ENCODE data around the gene KIAA1671.
A peak's percentile ranks its signal among the peaks of the same experiment; 100 is the strongest.
"Not testable (repeated sequence)": the region's sequence is repeated elsewhere in the genome, so short reads cannot be mapped to it uniquely, and the experiment has no call there.

The KIAA1671 gene

DNA sequence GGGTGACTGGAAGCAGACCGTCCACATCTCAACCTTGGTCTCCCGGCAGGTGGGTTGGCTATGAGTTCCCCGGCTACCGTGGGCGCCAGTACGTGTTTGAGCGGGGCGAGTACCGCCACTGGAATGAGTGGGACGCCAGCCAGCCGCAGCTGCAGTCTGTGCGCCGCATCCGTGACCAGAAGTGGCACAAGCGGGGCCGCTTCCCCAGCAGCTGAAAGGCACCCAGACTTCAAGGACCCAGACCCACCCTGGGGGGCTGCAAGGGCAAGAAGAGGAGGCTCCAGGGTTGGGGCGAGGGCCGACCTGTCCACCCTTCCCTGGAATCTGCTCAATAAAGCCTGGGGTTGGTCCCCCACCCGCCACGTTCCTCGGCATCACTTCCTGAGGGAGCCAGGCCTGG lies 254.5 kb downstream of the KIAA1671 start:
- no peak for DNase-seq

DNA sequence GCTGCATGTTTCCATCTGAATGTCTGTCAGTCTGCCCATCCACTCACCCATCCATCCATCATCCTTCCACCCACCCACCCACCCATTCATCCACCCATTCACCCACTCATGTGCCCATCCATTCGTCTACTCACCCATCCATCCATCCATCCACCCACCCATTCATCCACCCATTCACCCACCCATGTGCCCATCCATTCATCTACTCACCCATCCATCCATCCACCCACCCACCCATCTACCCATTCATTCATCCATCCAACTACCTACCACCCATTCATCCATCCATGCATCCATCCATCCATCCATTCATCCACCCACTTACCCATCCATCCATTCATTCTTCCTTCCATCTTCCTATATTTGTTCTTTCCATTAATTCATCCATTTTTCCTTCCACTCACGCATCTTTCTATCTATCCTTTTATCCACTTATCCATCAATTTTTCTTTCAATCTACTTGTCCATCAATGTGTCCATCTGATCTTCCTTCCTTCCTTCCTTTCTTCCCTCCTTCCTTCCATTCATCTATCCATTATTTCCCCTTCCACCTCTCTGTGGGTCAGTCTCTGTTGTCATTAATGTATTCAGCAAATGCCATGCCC lies 255.1 kb downstream of the KIAA1671 start:
- no peak for DNase-seq

DNA sequence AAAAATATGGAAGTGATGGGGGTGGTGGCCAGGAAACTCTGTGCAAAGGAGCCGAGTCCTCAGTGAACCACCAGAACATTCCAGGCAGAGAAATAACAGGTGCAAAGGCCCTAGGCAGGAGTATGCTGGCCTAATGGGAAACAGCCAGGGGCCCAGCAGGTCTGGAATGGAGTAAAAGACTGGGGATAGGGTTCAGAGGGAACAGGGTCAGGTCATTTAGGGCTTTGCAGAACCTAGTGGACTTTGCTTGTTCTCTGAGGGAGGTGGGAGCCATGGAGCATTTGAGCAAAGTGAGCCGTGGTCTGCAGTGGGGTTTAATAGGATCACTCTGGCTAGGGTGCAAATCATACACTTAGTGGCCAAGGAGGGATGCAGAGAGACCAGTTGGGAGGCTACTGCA lies 255.8 kb downstream of the KIAA1671 start:
- DNase-seq = no peak

DNA sequence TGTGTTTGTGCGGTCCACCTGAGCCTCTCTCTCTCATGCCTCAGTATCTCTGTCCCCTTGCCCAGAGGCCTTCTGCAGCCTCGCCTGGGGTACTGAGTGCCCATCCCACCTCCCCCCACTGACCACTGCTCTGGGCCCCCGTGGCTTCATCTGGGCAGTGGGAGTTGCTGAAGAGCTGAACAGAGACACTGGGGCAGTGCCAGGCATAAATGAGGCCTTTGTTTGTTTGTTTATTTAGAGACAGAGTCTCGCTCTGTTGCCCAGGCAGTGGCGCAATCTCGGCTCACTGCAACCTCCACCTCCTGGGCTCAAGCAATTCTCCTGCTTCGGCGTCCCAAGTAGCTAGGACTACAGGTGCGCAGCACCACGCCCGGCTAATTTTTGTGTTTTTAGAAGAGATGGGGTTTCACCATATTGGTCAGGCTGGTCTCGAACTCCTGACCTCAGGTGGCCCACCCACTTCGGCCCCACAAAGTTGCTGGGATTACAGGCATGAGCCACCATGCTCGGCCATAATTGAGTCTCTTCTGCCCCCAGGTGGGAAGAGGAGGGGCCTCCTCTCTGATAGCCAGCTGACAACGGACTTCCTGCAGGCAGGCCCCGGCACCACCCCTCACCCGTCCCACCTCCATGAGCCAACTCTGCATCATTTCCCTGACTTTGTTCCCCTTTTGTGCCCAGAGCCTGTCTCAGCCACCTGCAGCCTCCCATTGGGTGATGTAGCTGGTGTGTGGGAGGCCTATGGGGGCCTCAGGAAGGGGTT lies 256.4 kb downstream of the KIAA1671 start:
- DNase-seq = no peak

DNA sequence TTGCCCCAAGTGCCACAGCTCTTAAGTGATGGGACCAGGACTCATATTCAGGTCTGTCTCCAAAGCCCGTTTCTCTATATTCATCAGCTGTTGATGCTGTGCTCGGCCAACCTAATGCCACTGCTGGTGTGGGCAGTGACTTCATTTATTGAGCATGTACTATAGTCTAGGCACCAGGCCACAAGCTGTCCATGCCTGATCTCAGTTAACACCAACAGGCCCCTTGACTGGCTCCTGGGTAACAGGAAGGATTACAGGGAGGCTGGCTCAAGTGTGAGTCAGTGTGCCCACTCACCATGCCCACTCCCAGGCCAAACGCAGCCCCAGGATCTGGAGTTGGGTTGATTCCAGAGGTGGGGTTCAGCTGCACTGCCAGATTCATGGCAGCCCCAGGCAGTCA lies 258.3 kb downstream of the KIAA1671 start:
- DNase-seq = no peak

DNA sequence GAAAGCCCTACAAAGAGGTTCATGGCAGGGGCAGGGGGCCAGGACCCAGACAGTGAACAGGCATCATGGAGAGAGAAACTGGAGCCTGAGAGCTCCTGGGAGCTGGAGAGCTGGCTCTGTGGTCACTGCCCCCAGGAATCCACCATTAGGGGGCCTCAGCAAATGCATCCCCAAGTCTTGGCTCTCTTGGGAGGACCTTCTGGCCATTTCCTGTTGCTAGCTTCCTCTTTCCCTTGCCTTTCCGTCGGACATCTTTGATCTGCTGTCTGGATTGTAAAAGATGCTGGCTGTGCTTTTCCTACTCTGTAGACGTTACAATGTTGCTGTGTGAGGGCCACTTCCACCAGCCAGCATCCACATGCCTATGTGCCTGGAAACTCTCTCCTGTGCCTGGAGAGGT lies 259.8 kb downstream of the KIAA1671 start:
- DNase-seq = no peak

DNA sequence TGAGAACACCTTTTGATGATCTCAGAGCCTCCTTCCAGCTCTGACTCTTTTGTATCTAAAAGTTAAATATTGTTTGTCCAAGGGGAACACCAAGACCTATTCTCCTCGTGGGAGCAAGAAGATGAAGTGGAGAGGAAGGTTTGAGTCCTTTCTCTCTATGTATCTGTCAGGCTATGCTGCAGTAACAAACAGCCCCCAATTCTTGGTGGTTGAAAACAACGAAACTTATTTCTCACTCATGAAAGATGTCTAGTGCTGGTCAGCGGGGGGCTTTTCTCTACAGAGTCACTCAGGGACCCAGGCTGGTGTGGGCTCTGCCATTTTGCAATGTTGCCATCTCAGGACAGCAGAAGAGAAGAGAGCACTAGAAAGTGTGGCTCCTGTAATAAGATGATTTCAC lies 260.7 kb downstream of the KIAA1671 start:
- DNase-seq = no peak

DNA sequence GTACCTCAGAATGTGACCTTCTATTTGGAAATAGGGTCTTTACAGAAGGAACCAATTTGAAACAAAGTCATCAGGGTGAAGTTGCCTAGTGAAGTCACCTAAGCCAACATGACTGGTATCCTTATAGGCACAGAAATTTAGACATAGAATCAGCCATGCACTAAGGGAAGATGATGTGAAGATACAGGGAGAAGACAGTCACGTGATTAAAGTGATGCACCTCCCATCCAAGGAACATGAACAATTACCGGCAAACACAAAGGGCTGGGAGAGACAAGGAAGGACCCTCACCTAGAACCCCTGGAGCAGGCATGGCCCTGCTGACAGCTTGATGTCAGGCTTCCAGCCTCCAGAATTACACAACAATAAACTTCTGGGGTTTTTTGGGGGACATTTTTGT lies 263.7 kb downstream of the KIAA1671 start:
- DNase-seq = no peak

DNA sequence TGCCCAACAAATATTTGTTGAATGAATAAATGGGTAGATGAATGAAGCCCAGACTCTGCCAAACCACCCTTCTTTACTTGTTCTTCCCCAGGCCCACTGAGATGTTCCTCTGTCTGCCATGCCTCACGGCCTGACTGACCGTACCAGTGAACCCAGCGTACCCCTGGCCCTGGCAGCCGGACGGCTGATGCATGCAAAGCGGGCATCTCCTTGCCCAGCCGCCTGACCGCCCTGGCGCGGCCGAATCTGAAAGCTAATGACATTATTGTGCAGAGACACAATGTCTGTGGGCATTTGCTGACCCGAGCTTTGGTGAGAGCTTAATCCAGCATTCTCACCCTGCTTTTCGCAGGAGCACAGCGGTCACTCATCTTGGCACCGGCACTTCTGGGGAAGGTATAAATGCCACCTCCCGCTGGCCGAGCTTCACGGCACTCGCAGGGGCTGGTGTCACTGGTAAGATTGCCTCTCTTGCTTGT lies 266.7 kb downstream of the KIAA1671 start, which contains the start of gene CRYBB2:
CRYBB2 (plus strand) TSS at position 429 of the 479 bp plus-strand sequence. CDS start 1,791 bp downstream, outside the sequence.
- DNase-seq = no peak

DNA sequence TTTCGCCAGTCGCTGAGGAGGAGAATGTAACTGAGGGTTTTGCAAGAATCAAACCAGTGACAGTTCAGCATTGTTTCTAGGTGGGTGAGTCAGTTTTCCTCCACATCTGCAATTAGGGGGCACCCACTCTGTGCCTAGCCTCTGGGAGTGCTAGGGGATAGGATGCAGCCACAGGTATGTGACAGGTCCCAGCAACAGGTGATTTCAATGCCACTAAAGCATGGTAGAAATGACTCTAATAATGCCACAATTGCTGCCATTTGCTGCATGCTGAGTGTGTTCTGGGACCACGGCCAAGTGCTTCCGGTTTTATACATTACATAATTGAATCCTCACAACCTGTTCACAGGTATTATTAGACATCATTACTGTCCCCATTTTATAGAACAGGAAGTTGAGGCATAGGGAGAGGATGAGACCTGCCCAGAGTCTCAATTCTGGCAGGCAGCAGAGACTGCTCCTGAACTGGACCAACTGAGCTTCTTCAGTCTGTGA lies 267.5 kb downstream of the KIAA1671 start:
- DNase-seq = no peak

DNA sequence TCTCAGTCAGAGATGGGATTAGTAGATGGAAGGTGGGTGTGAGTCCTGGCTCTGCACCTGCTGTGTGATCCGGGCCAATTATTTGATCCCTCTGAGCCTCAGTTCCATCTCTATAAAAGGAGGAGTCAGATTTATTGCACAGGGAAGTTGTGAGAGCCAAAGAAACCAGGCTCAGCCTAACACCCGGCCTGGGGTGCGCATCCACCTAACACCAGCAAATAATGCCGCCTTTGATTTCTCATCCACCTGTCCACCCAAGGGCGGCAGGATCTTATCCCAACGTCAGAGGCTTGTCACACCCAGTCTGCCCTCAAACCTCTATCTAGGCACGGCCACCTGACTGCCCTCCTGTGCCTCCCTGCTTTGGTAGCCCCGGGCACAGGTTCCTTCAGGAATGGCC lies 269.3 kb downstream of the KIAA1671 start:
- no peak for DNase-seq

DNA sequence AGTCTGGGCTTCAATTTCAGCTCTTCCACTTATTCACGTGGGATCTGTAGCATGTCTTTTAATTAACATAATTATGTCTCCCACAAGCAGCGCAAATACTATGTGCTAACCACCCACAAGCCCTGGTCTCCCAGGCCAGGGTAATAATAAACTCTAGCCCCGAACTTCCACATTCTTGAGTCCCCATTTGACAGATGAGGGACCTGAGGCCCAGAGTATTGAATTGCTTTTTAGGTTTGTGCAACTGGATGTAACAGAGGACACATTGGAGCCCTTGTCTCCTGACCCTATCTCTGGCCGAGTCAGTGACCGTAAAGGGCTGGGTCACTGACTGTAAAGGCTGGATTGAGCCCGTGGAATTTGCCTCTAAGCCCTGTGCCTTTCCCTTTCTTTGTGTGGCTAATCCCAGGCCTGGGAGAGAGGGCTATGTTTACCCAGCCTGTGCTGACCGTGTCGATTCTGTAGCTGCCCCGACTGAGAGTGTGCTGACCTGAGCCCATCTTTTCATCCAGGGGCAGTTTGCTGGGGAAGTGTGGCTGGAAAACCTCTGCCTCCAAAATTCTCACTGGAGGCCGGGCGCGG lies 270.8 kb downstream of the KIAA1671 start:
- DNase-seq = no peak

DNA sequence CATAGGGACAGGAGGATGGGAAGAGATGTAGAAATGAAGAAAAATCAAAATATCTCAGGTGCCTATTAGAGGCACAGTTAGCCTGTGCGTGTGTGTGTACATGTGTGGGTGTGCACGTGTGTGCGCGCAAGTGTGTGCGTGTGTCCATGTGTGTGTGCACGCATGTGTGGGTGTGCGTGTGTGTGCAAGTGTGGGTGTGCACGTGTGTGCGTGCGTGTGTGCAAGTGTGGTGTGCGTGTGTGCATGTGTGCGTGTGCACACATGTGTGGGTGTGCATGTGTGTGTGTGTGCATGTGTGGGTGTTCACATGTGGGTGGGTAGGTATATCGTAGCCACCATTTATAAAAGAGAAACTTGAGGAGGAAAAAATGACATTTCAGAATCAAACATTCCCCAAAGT lies 276.3 kb downstream of the KIAA1671 start:
- DNase-seq = no peak

DNA sequence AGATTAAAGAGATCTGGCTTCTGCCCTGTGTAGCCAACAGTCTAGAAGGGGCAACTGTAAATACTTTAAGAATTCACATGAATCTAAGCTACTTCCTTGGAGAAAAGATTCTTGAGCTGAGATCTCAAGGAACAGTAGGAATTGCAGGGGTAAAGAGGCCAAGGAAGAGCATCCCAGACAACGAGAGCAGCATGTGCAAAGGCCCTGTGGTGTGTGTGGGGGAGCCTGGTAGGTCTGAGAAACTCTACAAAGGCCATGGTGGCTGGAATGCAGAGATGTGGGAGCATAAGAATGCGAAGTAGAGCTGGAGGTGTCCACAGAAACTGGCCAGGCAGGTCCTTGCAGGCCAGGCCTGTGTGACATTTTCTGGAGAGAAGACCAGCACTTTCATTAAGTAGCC lies 278.2 kb downstream of the KIAA1671 start:
- DNase-seq = not testable (repeated sequence)

DNA sequence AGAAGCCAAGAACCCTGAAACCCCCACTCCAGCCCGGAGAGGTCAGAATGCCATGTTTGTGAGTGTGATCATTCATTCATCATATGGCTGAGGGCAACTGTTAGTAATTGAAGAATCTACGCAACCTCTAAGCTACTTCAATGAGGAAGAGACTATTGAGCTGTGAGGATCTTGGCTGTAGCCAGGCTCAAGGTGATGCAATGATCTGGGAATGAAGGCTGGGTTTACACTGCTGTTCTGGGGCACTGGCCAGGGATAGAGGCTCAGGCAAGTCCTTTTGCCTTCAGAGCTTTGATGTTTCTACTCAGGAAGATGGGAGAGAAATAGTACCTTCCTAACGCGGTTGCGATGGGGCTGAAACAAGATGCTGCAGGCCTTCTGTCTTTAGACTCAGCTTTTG lies 279.8 kb downstream of the KIAA1671 start:
- DNase-seq = no peak

DNA sequence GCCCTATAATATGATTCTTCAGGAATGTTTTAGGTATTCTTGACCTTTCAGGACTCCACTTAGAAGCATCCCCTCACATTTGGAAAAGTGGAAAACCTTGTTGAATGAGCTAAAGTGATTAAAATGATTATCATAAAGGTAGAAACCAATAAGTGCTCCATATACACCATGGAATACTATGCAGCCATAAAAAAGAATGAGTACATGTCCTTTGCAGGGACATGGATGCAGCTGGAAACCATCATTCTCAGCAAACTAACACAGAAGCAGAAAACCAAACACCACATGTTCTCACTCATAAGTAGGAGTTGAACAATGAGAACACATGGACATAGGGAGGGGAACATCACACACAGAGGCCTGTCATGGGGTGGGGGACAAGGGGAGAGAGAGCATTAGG lies 281.2 kb downstream of the KIAA1671 start:
- not testable (repeated sequence) for DNase-seq

DNA sequence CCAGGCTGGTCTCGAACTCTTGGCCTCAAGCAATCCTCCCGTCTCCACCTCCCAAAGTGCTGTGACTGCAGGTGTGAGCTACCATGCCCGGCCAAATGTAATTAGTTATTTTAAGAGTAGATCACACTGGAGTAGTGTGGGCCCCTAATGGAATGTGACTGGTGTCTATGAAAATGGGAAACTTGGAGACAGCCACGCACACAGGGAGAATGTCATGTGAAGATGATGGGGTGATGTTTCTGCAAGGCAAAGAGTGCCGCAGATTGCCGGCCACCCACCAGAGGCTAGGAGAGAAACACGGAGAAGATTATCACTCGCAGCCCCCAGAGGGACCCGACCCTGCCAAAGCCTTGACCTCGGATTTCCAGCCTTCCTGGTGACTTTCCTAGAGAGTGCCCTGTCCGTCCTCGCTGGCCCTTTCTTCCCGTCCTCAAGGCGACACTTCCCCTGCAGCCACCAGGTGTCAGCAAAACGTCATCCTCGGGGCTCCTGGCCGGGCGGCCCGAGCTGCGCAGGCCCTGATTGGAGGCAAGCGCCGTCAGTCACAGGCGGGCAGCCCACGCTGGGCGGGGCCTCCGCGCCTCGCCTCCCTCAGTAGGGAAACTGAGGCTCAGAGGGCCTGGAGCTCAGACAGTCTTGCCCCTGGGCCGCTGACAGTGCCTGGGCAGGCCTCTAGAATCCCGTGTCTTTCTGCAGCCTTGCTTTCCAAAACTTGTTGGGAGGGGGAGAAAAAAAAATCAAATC lies 283.2 kb downstream of the KIAA1671 start:
- DNase-seq = peak; percentile 56

DNA sequence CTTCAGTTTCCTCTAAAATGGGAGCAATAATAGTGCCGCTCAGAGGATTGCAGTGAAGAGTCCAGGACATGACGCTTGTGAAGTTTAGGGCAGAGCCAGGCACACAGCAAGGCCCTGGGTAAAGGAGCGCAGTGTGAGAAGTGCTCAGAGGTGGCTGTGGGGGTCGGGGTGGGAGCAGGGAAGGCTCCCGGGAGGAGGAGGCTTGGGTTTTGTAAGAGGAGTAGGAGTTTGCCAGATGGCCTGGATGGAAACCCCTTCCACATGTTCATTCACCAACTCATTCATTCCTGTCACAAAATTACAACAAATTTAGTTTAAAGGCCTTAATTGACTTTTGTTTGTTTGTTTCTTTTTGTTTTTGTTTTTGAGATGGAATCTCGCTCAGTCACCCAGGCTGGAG lies 283.9 kb downstream of the KIAA1671 start:
- DNase-seq = no peak

DNA sequence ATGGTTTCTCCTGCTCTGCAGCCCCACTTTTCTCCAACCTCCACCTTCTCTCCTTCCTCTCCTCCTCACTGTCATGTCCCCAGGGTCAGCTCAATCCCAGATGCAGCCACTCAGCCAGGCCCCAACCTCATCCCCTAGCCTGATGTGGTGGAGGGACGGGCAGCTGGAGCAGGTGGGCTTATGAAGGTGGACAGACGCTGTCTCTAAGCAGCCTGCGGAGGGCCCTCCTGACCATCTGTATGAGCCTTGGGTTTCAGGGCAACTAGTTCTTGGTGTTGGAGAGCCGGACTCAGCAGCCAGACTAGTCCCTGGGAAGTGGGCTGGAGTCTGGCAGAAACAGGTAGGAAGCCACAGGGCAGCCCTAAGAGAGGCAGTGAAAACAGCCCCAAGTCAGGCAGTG lies 285.0 kb downstream of the KIAA1671 start:
- no peak for DNase-seq

DNA sequence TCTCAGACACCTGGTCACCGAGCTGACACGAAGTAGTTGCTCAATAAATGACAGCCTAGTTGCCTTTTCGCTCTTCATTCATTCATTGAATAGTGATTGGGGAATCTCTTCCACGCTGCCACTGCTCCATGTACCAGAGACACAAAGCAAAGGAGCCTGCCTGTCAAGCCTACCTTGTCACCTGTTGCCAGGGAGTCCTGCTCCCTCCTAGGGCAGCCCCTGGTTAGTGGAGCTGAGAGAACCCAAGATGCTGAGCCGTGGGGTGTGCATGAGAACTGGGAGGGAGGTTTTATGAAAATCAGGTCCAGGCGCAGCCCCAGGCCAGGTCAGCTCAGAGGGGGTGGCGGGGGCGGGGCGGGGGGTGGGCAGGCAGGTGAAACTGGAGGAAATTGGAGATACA lies 285.5 kb downstream of the KIAA1671 start:
- not testable (repeated sequence) for DNase-seq

Measured in NCI-H1092 (cell line).